ENCODE measurements around the gene RBM22.

The RBM22 gene

DNA sequence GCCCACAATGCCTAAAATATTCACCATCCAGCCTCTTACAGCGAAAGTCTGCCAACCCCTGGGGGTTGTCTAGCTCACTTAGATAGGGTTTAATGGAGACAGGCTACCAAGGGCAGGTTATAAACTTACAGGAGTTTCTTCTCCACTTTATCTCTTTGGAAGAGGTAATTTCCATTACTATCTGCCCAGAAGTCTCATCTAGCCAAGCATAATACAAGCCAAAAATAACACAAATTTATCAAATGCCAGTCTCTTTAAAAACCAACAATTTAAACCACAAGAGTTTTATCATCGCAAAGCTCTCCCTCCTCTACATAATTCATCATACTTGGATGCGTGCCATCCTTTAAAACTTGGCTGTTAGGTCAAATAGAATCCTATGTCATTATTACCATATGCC is 6.2 kb downstream of the RBM22 start:
- DNase-seq (ENCODE audit: insufficient read length, low spot score), result no peak

GRCh38 chr5:150692276-150692675 is 8.6 kb downstream of the RBM22 start:
- TF ChIP-seq POLR2A (IDR thresholded peaks at IDR 0.05; ENCODE audit: low read depth, low read length), result no peak
- DNase-seq (ENCODE audit: insufficient read length, low spot score), result no peak
- FAIRE-seq, result no peak

More for the DNA sequence above, 6.2 kb downstream of the RBM22 start:
- no peak for TF ChIP-seq POLR2A (IDR thresholded peaks at IDR 0.05; ENCODE audit: low read depth, low read length)
- peak; percentile 6 for FAIRE-seq

- TF ChIP-seq POLR2A (IDR thresholded peaks at IDR 0.05; ENCODE audit: low read depth, low read length), result no peak
Measured at GRCh38 chr5:150690760-150691159, 10.1 kb downstream of the RBM22 start.

DNA sequence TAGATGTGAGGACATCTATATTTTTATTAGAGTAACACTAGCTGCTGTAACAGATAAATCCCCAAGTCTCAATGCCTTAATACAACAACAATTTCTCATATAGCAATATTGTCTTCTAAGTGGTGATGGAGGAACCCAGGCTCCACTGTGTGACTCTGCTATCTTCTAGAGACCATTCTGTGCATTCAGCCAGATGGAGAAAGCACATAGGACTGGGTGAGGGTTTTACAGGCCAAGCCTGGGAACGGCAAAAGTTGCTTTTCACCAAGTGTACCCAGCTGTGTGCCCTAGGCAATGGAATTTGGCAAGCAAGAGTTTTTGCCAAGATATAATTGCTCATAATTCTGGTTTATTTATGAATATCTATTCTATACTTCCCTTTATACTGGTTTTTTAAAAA is 11.7 kb downstream of the RBM22 start:
- no peak for DNase-seq (ENCODE audit: insufficient read length, low spot score)
- TF ChIP-seq POLR2A (IDR thresholded peaks at IDR 0.05; ENCODE audit: low read depth, low read length), result no peak
- no peak for FAIRE-seq

More at GRCh38 chr5:150690760-150691159, 10.1 kb downstream of the RBM22 start:
- DNase-seq (ENCODE audit: insufficient read length, low spot score), result no peak
- no peak for FAIRE-seq

- no peak for TF ChIP-seq POLR2A (IDR thresholded peaks at IDR 0.05; ENCODE audit: low read depth, low read length)
- DNase-seq (ENCODE audit: insufficient read length, low spot score), result no peak
- no peak for FAIRE-seq
Measured at GRCh38 chr5:150676578-150676977, 24.3 kb downstream of the RBM22 start.

- DNase-seq (ENCODE audit: insufficient read length, low spot score) (no peak), FAIRE-seq (no peak)
- no peak for TF ChIP-seq POLR2A (IDR thresholded peaks at IDR 0.05; ENCODE audit: low read depth, low read length)
Measured at GRCh38 chr5:150675069-150675468, 25.8 kb downstream of the RBM22 start.

GRCh38 chr5:150674341-150674821 is 26.5 kb downstream of the RBM22 start:
- no peak for FAIRE-seq
- TF ChIP-seq POLR2A (IDR thresholded peaks at IDR 0.05; ENCODE audit: low read depth, low read length), result no peak
- DNase-seq (ENCODE audit: insufficient read length, low spot score), result no peak

GRCh38 chr5:150672884-150673275 is 28.0 kb downstream of the RBM22 start:
- no peak for FAIRE-seq
- TF ChIP-seq POLR2A (IDR thresholded peaks at IDR 0.05; ENCODE audit: low read depth, low read length), result no peak
- DNase-seq (ENCODE audit: insufficient read length, low spot score), result no peak

DNA sequence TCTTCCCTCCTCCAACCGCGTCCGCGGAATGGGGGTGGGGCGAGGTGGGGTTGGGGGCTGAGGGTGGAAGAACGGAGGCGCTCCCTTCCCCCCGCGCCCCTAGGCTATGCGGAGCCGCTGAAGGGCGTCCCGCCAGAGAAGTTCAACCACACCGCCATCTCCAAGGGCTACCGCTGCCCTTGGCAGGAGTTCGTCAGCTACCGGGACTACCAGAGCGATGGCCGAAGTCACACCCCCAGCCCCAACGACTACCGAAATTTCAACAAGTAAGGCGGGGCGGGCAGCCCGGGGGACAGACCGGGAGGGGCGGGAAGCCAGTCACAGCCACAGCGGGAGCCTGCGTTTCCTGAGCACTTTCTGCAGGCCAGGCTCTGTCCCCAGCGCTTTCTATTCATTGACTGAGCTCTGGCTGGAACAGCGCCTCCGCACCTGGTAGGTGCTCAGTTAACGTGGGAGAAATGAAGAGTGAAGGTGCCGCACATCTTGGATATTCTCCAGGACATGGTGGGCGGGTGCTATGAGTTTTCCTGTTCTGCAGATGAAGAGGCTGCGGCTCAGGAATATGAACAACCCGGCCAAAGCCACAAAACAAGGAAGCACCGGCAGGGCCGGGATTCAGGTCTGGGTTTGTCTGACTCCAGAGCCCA is 28.5 kb downstream of the RBM22 start:
- FAIRE-seq (no peak), DNase-seq (ENCODE audit: insufficient read length, low spot score) (no peak)
- no peak for TF ChIP-seq POLR2A (IDR thresholded peaks at IDR 0.05; ENCODE audit: low read depth, low read length)

GRCh38 chr5:150671509-150672236 is 29.2 kb downstream of the RBM22 start:
- FAIRE-seq, result no peak
- TF ChIP-seq POLR2A (IDR thresholded peaks at IDR 0.05; ENCODE audit: low read depth, low read length), result no peak
- no peak for DNase-seq (ENCODE audit: insufficient read length, low spot score)

- FAIRE-seq, result no peak
- no peak for DNase-seq (ENCODE audit: insufficient read length, low spot score)
- TF ChIP-seq POLR2A (IDR thresholded peaks at IDR 0.05; ENCODE audit: low read depth, low read length), result no peak
Measured at GRCh38 chr5:150670948-150671310, 29.9 kb downstream of the RBM22 start.

DNA sequence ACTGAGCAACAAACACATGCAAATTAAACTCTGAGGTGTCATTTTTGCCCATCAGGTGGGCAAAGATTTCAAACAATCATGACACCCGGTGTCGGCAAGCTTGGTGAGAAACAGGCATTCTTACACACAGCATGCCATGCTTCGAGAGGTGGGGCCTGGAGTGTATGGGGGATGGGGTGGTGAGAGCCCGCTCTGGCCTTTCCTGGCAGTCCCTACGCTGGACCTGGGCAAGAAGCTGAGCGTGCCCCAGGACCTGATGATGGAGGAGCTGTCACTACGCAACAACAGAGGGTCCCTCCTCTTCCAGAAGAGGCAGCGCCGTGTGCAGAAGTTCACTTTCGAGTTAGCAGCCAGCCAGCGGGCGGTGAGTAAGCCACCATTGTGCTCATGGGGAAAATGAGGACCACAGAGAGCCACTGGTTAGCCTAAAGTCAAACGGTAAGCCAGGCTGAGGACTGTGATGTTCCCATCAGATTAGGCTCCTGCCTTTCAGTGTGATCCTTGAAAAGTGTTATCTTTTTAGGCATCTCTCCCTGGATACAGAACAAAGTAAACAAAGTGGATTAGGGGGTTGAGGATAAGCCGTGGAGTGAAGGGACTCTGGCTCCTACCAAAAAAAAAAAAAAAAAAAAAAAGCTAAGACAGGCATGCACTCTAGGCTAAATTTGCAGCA is 30.5 kb downstream of the RBM22 start:
- DNase-seq (ENCODE audit: insufficient read length, low spot score) (no peak), FAIRE-seq (no peak)
- TF ChIP-seq POLR2A (IDR thresholded peaks at IDR 0.05; ENCODE audit: low read depth, low read length), result no peak

DNA sequence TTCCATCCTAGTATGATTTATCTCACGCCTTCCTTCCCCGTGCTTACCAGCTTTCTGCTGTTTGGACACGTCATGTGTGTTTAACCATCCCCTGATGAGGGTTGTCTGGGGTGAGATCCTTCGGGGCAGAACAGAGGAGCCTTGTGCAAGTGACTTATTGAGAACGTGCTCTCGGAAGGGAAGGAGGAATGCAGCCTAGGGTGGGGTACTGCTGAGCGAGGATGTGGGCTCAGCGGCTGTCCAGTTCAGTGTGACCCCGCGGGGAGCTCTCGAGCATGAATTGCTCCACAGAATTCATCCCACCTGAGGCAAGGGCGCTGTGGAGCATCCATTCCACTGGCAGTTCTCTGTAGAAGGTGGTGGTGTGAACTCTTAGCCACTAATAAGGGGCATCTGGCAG is 35.8 kb downstream of the RBM22 start:
- DNase-seq (ENCODE audit: insufficient read length, low spot score), result no peak
- no peak for TF ChIP-seq POLR2A (IDR thresholded peaks at IDR 0.05; ENCODE audit: low read depth, low read length)
- no peak for FAIRE-seq

- no peak for TF ChIP-seq POLR2A (IDR thresholded peaks at IDR 0.05; ENCODE audit: low read depth, low read length)
- DNase-seq (ENCODE audit: insufficient read length, low spot score) (no peak), FAIRE-seq (no peak)
Measured at GRCh38 chr5:150663936-150664335, 36.9 kb downstream of the RBM22 start.
